Measurements from ENCODE around the gene TBX3.

The TBX3 gene

GRCh38 chr12:114682106-114682784, 1.7 kb downstream of the TBX3 start:
- Histone ChIP-seq H3K9ac (ENCODE audit: low read depth, low read length) (no peak overlapping the region), H3K27me3 (ENCODE audit: control insufficient read depth, insufficient read depth, low read length) (peaks cover 97% of the 10 kb centered on the region), H3K36me3 (ENCODE audit: control insufficient read depth, insufficient read depth, low read length) (no peaks in the 10 kb centered on the region), H3K9me3 (ENCODE audit: control insufficient read depth, insufficient read depth, low read length) (no peaks in the 10 kb centered on the region), H3K4me3 (ENCODE audit: low read depth, low read length) (peak overlapping the region; percentile 61), H3K27ac (ENCODE audit: low read depth, low read length) (no peak overlapping the region), H3K4me1 (ENCODE audit: control insufficient read depth, insufficient read depth, low read length) (peaks cover 83% of the 10 kb centered on the region)

GRCh38 chr12:114681116-114681871, 2.7 kb downstream of the TBX3 start:
- H3K4me3 ChIP-seq (ENCODE audit: low read depth, low read length), result peak overlapping the region; percentile 28; the same call in 1 of the 2 replicates
- H3K4me1 ChIP-seq (ENCODE audit: control insufficient read depth, insufficient read depth, low read length), result peaks cover 84% of the 10 kb centered on the region

GRCh38 chr12:114680604-114681069, 3.3 kb downstream of the TBX3 start:
- H3K9ac ChIP-seq (ENCODE audit: low read depth, low read length), result no peak overlapping the region
- H3K4me1 ChIP-seq (ENCODE audit: control insufficient read depth, insufficient read depth, low read length), result peaks cover 84% of the 10 kb centered on the region
- H3K27ac ChIP-seq (ENCODE audit: low read depth, low read length), result no peak overlapping the region
- H3K36me3 ChIP-seq (ENCODE audit: control insufficient read depth, insufficient read depth, low read length), result no peaks in the 10 kb centered on the region
- H3K9me3 ChIP-seq (ENCODE audit: control insufficient read depth, insufficient read depth, low read length), result no peaks in the 10 kb centered on the region
- H3K4me3 ChIP-seq (ENCODE audit: low read depth, low read length), result no peak overlapping the region
- peaks cover 97% of the 10 kb centered on the region for H3K27me3 ChIP-seq (ENCODE audit: control insufficient read depth, insufficient read depth, low read length)

More at GRCh38 chr12:114681116-114681871, 2.7 kb downstream of the TBX3 start:
- Histone ChIP-seq H3K36me3 (ENCODE audit: control insufficient read depth, insufficient read depth, low read length) (no peaks in the 10 kb centered on the region), H3K27me3 (ENCODE audit: control insufficient read depth, insufficient read depth, low read length) (peaks cover 97% of the 10 kb centered on the region), H3K27ac (ENCODE audit: low read depth, low read length) (no peak overlapping the region), H3K9me3 (ENCODE audit: control insufficient read depth, insufficient read depth, low read length) (no peaks in the 10 kb centered on the region), H3K9ac (ENCODE audit: low read depth, low read length) (no peak overlapping the region)

GRCh38 chr12:114679942-114680341, 4.0 kb downstream of the TBX3 start:
- Histone ChIP-seq H3K27me3 (ENCODE audit: control insufficient read depth, insufficient read depth, low read length) (peaks cover 97% of the 10 kb centered on the region), H3K27ac (ENCODE audit: low read depth, low read length) (no peak overlapping the region), H3K4me1 (ENCODE audit: control insufficient read depth, insufficient read depth, low read length) (peaks cover 83% of the 10 kb centered on the region), H3K36me3 (ENCODE audit: control insufficient read depth, insufficient read depth, low read length) (no peaks in the 10 kb centered on the region), H3K9me3 (ENCODE audit: control insufficient read depth, insufficient read depth, low read length) (no peaks in the 10 kb centered on the region), H3K9ac (ENCODE audit: low read depth, low read length) (no peak overlapping the region), H3K4me3 (ENCODE audit: low read depth, low read length) (peak overlapping the region; percentile 18; the same call in 1 of the 2 replicates)

GRCh38 chr12:114679452-114679875, 4.5 kb downstream of the TBX3 start:
- Histone ChIP-seq H3K4me3 (ENCODE audit: low read depth, low read length) (peak overlapping the region; percentile 18; the same call in 1 of the 2 replicates), H3K27me3 (ENCODE audit: control insufficient read depth, insufficient read depth, low read length) (peaks cover 97% of the 10 kb centered on the region), H3K27ac (ENCODE audit: low read depth, low read length) (no peak overlapping the region), H3K36me3 (ENCODE audit: control insufficient read depth, insufficient read depth, low read length) (no peaks in the 10 kb centered on the region), H3K9me3 (ENCODE audit: control insufficient read depth, insufficient read depth, low read length) (no peaks in the 10 kb centered on the region), H3K9ac (ENCODE audit: low read depth, low read length) (no peak overlapping the region), H3K4me1 (ENCODE audit: control insufficient read depth, insufficient read depth, low read length) (peaks cover 82% of the 10 kb centered on the region)

GRCh38 chr12:114678718-114679117, 5.3 kb downstream of the TBX3 start:
- no peaks in the 10 kb centered on the region for H3K9me3 ChIP-seq (ENCODE audit: control insufficient read depth, insufficient read depth, low read length)
- H3K4me1 ChIP-seq (ENCODE audit: control insufficient read depth, insufficient read depth, low read length), result peaks cover 87% of the 10 kb centered on the region
- no peak overlapping the region for H3K9ac ChIP-seq (ENCODE audit: low read depth, low read length)
- H3K27me3 ChIP-seq (ENCODE audit: control insufficient read depth, insufficient read depth, low read length), result peaks cover 100% of the 10 kb centered on the region
- no peak overlapping the region for H3K27ac ChIP-seq (ENCODE audit: low read depth, low read length)
- H3K4me3 ChIP-seq (ENCODE audit: low read depth, low read length), result no peak overlapping the region
- no peaks in the 10 kb centered on the region for H3K36me3 ChIP-seq (ENCODE audit: control insufficient read depth, insufficient read depth, low read length)

GRCh38 chr12:114678028-114678427, 5.9 kb downstream of the TBX3 start:
- Histone ChIP-seq H3K4me1 (ENCODE audit: control insufficient read depth, insufficient read depth, low read length) (peaks cover 88% of the 10 kb centered on the region), H3K27ac (ENCODE audit: low read depth, low read length) (no peak overlapping the region), H3K9ac (ENCODE audit: low read depth, low read length) (no peak overlapping the region), H3K27me3 (ENCODE audit: control insufficient read depth, insufficient read depth, low read length) (peaks cover 100% of the 10 kb centered on the region), H3K9me3 (ENCODE audit: control insufficient read depth, insufficient read depth, low read length) (no peaks in the 10 kb centered on the region), H3K36me3 (ENCODE audit: control insufficient read depth, insufficient read depth, low read length) (no peaks in the 10 kb centered on the region), H3K4me3 (ENCODE audit: low read depth, low read length) (no peak overlapping the region)

GRCh38 chr12:114676142-114676741, 7.7 kb downstream of the TBX3 start:
- Histone ChIP-seq H3K4me1 (ENCODE audit: control insufficient read depth, insufficient read depth, low read length) (peaks cover 87% of the 10 kb centered on the region), H3K9me3 (ENCODE audit: control insufficient read depth, insufficient read depth, low read length) (no peaks in the 10 kb centered on the region), H3K27ac (ENCODE audit: low read depth, low read length) (no peak overlapping the region), H3K4me3 (ENCODE audit: low read depth, low read length) (no peak overlapping the region), H3K27me3 (ENCODE audit: control insufficient read depth, insufficient read depth, low read length) (peaks cover 100% of the 10 kb centered on the region), H3K36me3 (ENCODE audit: control insufficient read depth, insufficient read depth, low read length) (no peaks in the 10 kb centered on the region), H3K9ac (ENCODE audit: low read depth, low read length) (no peak overlapping the region)

- no peak overlapping the region for H3K27ac ChIP-seq (ENCODE audit: low read depth, low read length)
- no peaks in the 10 kb centered on the region for H3K36me3 ChIP-seq (ENCODE audit: control insufficient read depth, insufficient read depth, low read length)
- peak overlapping the region; percentile 20; the same call in 1 of the 2 replicates for H3K4me3 ChIP-seq (ENCODE audit: low read depth, low read length)
- no peaks in the 10 kb centered on the region for H3K9me3 ChIP-seq (ENCODE audit: control insufficient read depth, insufficient read depth, low read length)
- H3K27me3 ChIP-seq (ENCODE audit: control insufficient read depth, insufficient read depth, low read length), result peaks cover 100% of the 10 kb centered on the region
- H3K9ac ChIP-seq (ENCODE audit: low read depth, low read length), result no peak overlapping the region
- H3K4me1 ChIP-seq (ENCODE audit: control insufficient read depth, insufficient read depth, low read length), result peaks cover 83% of the 10 kb centered on the region
Observed at GRCh38 chr12:114674251-114675047, 9.5 kb downstream of the TBX3 start.

- Histone ChIP-seq H3K9me3 (ENCODE audit: control insufficient read depth, insufficient read depth, low read length) (no peaks in the 10 kb centered on the region), H3K27me3 (ENCODE audit: control insufficient read depth, insufficient read depth, low read length) (peaks cover 99% of the 10 kb centered on the region), H3K9ac (ENCODE audit: low read depth, low read length) (no peak overlapping the region), H3K36me3 (ENCODE audit: control insufficient read depth, insufficient read depth, low read length) (no peaks in the 10 kb centered on the region), H3K27ac (ENCODE audit: low read depth, low read length) (no peak overlapping the region), H3K4me3 (ENCODE audit: low read depth, low read length) (peak overlapping the region; percentile 20; the same call in 1 of the 2 replicates), H3K4me1 (ENCODE audit: control insufficient read depth, insufficient read depth, low read length) (peaks cover 81% of the 10 kb centered on the region)
Observed at GRCh38 chr12:114673901-114674250, 10.1 kb downstream of the TBX3 start.
